Left forelimb (tissue), 1 donor: ENCODE results near the gene INSM2.
A peak's percentile ranks its signal among the peaks of the same experiment; 100 is the strongest.

Experiments
- DNase-seq: peaks from one replicate; pipeline ENCODE4 v3.0.0-alpha.2; 2018; ENCODE audit warnings: low spot score

The INSM2 gene

GRCh38 chr14:35533357-35534207 is at the start of gene INSM2:
Gene INSM2 (plus strand): TSS chr14:35534164. CDS start chr14:35534253, 89 bp downstream.
- peak; percentile 76 for DNase-seq

GRCh38 chr14:35492569-35493014 is 41.4 kb upstream of the INSM2 start:
- no peak for DNase-seq

DNA sequence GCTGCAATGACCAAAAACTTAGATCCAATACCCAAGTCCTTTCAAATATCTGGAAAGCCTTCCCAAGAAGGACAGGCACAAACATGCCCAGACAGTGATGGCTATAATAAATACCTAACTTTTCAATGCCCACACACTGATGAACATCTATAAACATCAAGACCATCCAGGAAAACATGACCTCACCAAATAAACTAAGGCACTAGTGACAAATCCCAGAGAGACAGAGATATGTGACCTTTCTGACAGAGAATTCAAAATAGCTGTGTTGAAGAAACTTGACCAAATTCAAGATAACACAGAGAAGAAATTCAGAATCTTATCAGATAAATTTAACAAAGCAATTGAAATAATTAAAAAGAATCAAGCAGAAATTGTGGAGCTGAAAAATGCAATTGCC is 38.7 kb upstream of the INSM2 start:
- DNase-seq: no peak

GRCh38 chr14:35499180-35499579 is 34.8 kb upstream of the INSM2 start:
- DNase-seq: no peak

DNA sequence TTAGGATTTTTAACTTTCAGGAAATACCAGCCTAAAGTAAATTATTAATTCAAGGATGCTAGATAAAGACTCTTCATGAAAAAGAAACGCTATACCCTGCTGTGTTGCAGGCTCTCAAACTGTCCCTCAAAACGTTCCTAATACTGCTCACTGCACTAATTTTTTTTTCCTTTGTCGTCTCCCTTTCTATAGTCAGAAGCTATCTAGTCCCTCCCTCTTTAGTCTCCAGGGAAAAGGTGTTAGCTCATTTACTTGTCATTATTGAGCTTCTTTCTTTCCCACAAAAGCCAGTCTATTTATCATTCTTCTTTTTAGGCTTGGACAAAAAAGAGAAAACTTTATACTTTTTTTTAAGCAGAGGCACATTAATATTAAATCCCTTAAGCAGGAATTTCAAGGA is 30.3 kb upstream of the INSM2 start:
- no peak for DNase-seq

- no peak for DNase-seq
Observed at GRCh38 chr14:35504260-35504659, 29.7 kb upstream of the INSM2 start.

GRCh38 chr14:35506461-35506860 is 27.5 kb upstream of the INSM2 start:
- DNase-seq: no peak

GRCh38 chr14:35506927-35507326 is 27.0 kb upstream of the INSM2 start:
- no peak for DNase-seq

DNA sequence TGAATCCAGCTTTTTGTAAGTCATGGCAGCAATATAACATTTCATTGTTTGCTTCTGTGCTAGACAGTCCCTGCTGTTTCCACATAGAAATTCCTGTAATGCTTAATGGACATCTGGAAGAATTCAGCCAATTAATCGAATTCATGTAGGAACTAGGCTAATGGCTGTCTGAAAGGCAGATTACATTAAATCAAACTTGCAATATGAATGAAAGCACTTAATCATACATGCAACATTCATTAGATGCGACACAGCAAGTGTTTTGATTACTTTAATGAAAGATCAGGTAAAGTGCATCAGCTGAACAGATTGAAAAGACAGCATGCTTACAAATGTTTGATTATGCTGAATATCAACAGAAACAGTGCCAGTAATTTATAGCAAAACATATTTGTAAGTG is 24.1 kb upstream of the INSM2 start:
- no peak for DNase-seq

- no peak for DNase-seq
Observed at GRCh38 chr14:35512765-35513164, 21.2 kb upstream of the INSM2 start.

DNA sequence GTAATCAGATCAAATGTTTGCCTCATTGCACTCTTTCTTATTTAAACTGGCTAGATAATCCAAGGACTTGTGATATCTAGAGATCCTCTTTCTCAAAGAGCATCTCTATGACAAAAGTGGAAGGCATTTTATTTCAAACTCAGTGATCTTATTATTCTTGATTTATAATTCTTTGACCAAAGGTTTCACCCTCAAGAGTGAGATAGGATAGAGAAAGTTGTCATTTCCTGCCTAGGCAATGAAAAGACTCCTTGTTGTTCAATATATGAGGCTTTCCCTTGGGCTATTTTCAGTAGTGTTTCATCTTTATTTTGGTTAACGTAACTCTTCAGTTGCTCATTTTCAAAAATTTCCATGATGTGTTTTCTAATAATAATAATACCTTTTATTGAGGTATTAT is 18.0 kb upstream of the INSM2 start:
- no peak for DNase-seq

GRCh38 chr14:35519986-35520385 is 14.0 kb upstream of the INSM2 start:
- no peak for DNase-seq

DNA sequence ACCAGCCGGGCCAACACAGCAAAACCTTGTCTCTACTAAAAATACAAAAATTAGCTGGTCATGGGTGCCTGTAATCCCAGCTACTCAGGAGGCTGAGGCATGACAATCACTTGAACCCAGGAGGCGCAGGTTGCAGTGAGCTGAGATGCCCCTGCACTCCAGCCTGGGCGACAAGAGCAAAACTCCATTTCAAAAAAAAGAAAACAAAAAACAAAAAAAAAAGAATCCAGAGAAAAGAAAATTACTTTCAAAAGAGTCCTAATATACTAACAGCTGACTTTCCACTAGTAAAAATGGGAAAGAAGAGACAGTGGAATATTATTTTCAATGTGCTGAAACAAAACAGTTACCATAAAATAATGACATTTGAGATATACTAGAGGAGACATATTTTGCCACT is 8.3 kb upstream of the INSM2 start:
- no peak for DNase-seq

- DNase-seq: no peak
Observed at GRCh38 chr14:35526962-35527361, 7.0 kb upstream of the INSM2 start.

DNA sequence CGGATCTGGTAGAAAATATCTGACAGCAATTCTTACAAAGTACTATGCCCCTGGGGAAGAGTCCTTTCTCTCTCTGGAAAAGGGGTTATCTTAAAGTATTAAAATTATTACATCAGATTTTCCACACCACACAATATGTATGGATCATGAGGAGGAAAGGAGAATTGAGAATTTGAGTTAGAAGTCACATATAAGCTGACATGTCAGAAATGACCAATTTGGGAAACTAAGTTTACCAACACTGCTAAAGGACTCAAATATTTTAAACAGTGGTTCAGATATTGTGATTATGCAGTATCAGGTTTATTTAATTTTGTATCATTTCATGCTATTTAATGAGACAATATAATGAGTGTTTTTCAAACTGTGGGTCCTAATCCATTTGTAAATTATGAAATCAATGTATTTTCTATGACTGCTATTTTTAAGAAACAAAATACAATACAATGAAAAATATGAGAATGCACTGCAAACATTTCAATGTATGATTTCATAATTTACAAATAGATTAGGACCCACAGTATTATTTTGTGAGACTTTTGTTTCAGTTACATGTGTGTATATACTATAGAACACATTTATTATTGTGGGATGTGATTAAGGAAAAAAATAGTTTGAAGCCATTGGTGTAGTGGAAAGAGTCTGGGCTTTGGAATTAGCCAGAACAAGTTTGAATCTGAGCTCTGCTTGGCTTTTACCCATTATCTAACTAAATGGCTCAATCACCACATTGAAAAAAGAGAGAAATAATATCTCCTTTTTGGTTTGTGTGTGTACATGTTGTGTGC is 1.8 kb upstream of the INSM2 start:
- no peak for DNase-seq

- no peak for DNase-seq
Observed at GRCh38 chr14:35532783-35533356, 1.1 kb upstream of the INSM2 start.

GRCh38 chr14:35534208-35534872 is 376 bp downstream of the INSM2 start:
- DNase-seq: peak; percentile 63

DNA sequence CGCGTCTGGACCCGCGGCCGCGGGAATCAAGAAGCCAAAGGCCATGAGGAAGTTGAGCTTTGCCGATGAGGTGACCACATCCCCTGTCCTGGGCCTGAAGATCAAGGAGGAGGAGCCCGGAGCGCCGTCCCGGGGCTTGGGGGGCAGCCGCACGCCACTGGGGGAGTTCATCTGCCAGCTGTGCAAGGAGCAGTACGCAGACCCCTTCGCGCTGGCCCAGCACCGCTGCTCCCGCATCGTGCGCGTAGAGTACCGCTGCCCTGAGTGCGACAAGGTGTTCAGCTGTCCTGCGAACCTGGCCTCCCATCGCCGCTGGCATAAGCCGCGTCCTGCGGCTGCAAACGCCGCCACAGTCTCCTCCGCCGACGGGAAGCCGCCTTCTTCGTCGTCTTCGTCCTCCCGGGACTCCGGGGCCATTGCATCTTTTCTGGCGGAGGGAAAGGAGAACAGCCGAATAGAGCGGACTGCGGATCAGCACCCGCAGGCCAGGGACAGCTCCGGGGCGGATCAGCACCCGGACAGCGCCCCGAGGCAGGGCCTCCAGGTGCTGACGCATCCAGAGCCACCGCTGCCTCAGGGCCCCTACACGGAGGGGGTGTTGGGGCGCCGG is 1.0 kb downstream of the INSM2 start:
- peak; percentile 89 for DNase-seq

- no peak for DNase-seq
Observed at GRCh38 chr14:35535483-35536112, 1.6 kb downstream of the INSM2 start.

GRCh38 chr14:35539969-35540368 is 6.0 kb downstream of the INSM2 start:
- no peak for DNase-seq

DNA sequence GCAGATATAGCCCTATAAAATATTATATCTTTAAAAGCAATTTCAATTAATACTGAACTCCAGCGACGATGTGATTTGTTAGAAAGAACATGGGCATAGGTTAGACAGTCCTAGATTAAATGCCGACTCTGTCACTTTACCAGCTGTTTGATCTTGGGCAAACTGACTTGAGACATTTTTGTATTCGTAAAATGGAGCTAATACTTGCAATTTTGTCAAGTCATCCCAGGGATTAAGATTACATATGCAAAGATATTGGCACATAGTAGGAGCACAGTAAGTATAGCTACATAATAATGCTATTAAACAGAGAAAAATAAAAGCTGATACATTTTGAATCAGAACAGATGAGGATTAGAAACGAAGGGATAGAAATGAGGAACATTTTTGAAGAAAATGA is 9.0 kb downstream of the INSM2 start:
- no peak for DNase-seq
